GM19035 (cell line): Measurements from ENCODE around the gene DDX49.

Experiments used
- ATAC-seq: cut with Tn5 transposase; IDR thresholded peaks from one replicate; pipeline ENCODE4 v1.9.1; 2021; ENCODE audit not compliant: unreplicated experiment

DDX49 gene, protein sequence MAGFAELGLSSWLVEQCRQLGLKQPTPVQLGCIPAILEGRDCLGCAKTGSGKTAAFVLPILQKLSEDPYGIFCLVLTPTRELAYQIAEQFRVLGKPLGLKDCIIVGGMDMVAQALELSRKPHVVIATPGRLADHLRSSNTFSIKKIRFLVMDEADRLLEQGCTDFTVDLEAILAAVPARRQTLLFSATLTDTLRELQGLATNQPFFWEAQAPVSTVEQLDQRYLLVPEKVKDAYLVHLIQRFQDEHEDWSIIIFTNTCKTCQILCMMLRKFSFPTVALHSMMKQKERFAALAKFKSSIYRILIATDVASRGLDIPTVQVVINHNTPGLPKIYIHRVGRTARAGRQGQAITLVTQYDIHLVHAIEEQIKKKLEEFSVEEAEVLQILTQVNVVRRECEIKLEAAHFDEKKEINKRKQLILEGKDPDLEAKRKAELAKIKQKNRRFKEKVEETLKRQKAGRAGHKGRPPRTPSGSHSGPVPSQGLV

DNA sequence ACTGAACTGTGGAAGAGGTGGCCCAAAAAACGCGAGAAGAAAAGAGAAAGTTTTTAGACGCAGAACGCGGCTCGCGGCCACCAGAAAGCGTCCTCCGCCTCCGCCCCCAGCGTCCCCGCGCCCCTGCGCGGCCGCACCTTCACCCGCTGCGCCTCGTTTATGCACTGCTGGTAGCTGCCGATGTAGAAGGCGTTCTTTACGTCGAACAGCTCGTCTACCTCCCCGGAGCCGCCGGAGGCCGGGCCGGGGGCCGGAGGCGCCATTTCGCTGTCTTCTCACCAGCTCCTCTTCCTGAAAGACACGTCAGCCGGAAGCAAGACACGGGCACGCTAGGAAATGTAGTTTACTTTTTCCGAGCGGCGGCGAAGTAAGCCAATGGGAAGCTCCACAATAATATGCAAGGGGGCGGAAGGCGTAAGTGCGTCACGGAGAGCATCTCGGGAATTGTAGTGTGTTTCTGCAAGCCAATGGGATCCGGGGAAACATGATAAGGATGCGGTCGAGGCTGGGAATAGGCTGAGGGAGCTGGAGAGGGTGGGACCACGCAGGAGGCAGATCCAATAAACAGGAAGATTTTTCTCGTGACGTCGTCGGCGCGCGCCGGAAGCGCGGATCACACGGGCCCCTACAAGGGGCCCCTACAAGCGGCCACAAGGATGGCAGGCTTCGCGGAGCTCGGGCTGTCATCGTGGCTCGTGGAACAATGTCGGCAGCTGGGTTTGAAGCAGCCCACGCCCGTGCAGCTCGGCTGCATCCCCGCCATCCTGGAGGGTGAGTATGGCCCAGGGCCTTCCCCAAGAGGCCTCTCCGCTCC is at the start of gene DDX49, which contains the start of gene COPE:
TSS of gene DDX49 (plus strand) at position 630 of the 814 bp plus-strand sequence. CDS start at position 657, 27 bp downstream.
TSS of gene COPE (minus strand) at position 302 of the 814 bp plus-strand sequence. CDS start at position 263, 39 bp downstream.
- ATAC-seq, result peak; percentile 93

DNA sequence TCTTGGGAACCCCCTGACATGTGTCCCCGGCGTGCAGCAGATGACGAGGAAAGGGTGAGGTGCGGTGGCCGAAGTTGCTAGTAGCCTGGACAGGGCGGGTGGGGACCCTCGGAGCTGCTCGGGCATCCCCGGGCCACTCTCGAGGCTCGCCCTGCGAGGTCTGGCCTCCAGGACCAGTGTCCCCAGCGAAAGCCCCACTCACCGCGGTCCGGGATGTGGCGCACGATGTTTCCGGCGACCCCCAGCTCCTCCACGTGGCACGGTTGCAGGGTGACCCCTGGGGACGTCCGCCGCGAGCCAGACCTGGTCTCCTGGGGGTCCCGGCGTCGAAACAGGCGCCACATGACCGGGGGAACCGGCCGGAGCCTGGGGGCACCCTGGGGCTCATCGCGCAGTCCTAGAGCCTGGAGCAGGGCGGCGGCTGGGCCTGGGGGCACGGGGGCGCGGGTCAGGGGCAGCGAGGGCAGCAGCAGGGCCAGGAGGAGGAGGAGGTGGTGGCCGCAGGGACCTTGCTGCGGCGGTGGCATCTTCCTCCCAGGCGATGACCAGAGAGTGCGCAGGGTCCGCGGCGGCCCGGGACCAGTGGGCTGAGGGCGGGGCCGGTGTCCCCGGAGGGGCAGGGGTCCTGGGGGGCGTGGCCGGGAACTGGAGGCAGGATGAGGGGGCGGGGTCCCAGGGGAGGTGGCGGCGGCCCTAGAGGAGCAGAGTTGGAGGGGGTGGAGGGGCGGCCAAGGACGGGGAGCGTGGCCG is 49.6 kb upstream of the DDX49 start:
- ATAC-seq, result no peak

- ATAC-seq, result no peak
These were observed 48.9 kb upstream of the DDX49 start for GRCh38 chr19:18870531-18871172.

- ATAC-seq, result no peak
These were observed 48.0 kb upstream of the DDX49 start for GRCh38 chr19:18871543-18871942.

- no peak for ATAC-seq
These were observed 43.8 kb upstream of the DDX49 start for GRCh38 chr19:18875726-18876125.

- ATAC-seq, result no peak
These were observed 42.6 kb upstream of the DDX49 start for GRCh38 chr19:18876865-18877264.

- ATAC-seq, result no peak
These were observed 41.3 kb upstream of the DDX49 start for GRCh38 chr19:18878058-18878797.

DNA sequence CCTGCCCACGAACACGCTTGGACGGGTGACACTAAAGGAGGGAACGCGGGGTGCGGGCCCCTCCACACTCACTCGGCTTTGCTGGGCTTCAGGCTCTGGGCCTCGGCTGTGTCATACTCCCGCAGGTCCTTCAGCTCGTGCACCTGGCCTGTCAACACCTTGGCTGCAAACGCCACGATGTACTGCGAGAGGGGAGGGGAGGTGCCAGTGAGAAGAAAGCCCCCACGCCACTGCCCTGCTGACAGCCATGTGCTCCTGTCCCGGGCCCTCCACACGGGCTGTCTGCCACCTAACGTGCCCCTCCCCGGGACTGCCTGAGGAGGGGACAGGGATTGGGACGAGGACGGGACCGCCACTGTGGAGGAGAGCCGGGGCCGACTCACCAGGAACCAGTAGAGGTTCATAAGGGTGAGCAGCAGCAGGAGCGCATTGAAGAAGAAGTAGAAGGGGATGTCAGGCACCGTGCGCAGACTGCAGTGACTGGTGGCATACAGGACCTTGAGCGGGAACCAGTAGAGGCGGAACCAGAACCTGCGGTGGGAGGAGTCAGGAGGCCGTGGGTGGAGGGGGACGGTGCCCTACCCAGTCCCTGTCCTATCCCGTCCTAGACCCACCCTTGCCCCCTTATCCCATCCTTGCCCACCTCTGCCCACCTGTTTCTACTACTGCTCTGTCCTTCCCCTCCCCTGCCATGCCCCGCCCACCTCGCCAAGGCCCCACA is 40.5 kb upstream of the DDX49 start:
- ATAC-seq, result no peak

DNA sequence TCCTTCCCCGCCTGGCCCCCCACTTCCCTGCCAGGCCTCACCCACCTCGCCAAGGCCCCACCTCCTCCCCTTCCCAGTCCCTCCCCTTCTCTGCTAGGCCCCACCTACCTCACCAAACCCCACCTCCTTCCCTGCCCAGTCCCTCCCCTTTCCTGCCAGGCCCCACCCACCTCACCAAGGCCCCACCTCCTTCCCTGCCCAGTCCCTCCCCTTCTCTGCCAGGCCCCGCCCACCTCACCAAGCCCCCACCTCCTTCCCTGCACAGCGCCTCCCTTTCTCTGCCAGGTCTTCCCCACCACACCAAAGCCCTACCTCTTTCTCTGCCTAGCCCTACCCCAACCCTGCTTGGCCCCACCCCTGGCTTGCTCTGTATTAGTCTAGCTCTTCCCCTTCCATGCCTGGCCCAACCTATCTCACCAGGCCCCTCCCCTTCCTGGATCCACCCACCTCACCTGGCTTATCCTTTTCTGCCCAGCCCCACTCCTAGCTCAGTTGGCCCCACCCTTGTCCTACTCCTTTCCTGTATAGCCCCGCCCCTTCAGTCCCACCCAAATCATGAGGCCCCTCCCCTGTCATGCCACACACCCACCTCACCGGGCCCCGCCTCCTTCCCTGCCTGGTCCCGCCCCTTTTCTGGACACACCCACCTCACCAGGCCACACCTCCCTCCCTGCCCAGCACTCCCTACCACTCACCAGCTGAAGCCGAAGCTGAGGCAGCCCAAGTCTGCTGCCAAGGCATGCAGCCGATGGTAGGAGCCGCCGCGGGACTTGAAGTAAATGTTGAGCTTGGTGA is 39.7 kb upstream of the DDX49 start:
- ATAC-seq, result no peak

DNA sequence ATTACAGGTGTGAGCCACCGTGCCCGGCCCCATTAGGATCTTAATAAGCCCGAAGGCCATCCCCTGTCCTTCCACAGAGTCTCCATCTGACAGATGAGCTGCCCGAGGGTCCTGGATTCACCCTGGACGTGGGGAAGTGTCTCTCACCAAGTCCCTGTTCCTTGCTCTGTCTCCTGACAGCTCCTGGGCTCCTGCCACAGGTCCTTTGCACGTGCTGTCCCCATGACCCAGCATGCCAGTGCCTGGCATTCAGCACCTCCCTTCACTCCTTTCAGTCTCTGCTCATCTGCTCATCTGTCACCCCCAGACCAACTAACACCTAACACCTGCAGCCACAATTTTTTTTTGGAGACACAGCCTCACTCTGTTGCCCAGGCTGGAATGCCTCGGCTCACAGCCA is 38.0 kb upstream of the DDX49 start:
- no peak for ATAC-seq

DNA sequence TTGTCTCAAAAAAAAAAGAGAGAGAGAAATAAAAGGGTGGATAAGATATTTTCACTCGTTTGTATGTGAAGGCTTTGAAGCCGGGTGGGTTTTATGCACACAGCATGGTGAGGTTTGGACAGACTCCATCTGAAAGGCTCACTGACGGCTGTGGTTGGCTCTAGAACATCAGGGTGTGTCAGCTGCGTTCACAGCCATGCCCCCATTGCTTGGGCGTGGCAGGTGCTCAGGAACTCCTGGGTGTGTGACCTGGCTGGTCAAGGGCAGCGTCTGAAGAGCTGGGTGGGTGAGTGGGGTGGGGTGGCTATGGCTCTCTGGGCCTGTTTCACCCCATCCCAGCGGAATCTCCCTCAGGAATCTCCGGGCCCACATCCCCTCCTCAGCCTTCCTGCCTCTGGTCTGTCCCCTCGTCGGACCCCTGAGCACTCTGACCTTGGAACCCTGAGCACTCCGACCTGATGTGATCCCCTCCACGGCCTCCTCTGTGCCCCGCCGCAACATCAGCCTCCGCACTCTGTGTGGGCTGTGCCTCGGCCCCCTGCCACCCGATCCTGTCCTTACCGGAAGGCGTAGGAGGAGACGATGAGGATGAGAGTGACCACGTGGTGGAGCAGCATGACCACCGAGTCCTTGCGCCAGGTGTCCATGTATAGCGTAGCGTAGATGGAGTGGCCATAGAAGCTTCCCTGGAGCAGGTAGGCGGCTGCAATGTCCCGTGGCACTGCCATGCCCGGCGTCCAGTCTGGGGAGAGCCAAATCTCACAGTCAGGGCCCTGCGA is 35.8 kb upstream of the DDX49 start:
- no peak for ATAC-seq

GRCh38 chr19:18886972-18887371 is 32.5 kb upstream of the DDX49 start:
- no peak for ATAC-seq

- no peak for ATAC-seq
These were observed 29.4 kb upstream of the DDX49 start for GRCh38 chr19:18889949-18890745.

DNA sequence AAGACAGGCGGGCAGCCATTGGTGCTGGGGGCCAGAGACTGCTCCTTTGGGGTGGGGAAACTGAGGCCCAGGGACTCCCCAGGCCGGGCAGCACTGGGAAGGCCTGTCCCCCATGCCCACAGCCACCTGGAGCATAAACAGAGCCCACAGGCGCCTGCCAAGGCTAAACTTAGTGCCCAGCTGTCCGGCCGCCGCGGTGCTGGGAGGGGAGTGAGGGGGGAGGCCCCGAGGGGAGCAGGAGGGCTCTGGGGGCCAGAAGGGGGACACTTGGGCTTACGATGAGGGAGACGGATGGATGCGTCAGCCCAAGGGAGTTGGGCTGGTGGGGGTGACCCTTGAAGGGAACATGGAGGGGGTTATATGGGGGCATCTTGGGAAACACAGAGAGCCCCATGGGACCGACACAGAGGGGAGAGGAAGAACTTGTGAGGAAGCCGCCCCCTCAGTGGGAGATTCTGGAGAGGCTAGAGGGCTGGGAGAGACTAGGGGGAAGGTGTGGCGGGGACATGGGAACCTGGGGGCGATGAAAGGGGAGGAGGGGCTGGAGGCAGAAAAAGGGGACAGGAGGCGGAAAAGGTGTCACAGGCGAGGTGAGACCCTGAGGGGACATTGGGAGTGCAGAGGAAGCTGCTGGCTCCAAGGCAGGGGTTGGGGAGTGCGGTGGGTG is 25.8 kb upstream of the DDX49 start:
- no peak for ATAC-seq

- ATAC-seq, result no peak
These were observed 25.1 kb upstream of the DDX49 start for GRCh38 chr19:18894254-18895037.
